ENCODE results near the gene SPINK6.

- TF ChIP-seq CTCF (IDR thresholded peaks at IDR 0.05): no peak
- no peak for TF ChIP-seq ZFX (IDR thresholded peaks at IDR 0.05; ENCODE audit: borderline replicate concordance)
Measured at GRCh38 chr5:148209151-148209770, 6.4 kb downstream of the SPINK6 start.
